Nephron progenitor cell (in vitro differentiated cells): ENCODE data around the gene TNFAIP1.

Experiments
- DNase-seq: peaks from one replicate; pipeline ENCODE4 v3.0.0; 2021
- H3K27ac Mint-ChIP-seq: 2 replicates; pipeline ENCODE4 v1.8.0; 2021; ENCODE audit warnings: mild to moderate bottlenecking, moderate library complexity, mixed read lengths
- H3K27me3 Mint-ChIP-seq: 2 replicates; pipeline ENCODE4 v1.8.0; 2021; ENCODE audit warnings: mild to moderate bottlenecking, low read depth, mixed read lengths; ENCODE audit not compliant: poor library complexity
- H3K36me3 Mint-ChIP-seq: 2 replicates; pipeline ENCODE4 v1.8.0; 2021; ENCODE audit warnings: low read depth, mixed read lengths
- H3K4me1 Mint-ChIP-seq: 2 replicates; pipeline ENCODE4 v1.8.0; 2021; ENCODE audit warnings: mixed read lengths
- H3K4me3 Mint-ChIP-seq: 2 replicates; pipeline ENCODE4 v1.8.0; 2021; ENCODE audit warnings: mild to moderate bottlenecking, moderate library complexity, mixed read lengths
- H3K9me3 Mint-ChIP-seq: 2 replicates; pipeline ENCODE4 v1.8.0; 2021; ENCODE audit warnings: mild to moderate bottlenecking, moderate library complexity, mixed read lengths
- TF ChIP-seq, protein P1 (sequence below): fragments of 200-600 bp; sonication (generic); IDR thresholded peaks from 2 replicates; pipeline ENCODE4 v1.5.0; 2021; ENCODE audit warnings: antibody characterized with exemption

Gene TNFAIP1

DNA sequence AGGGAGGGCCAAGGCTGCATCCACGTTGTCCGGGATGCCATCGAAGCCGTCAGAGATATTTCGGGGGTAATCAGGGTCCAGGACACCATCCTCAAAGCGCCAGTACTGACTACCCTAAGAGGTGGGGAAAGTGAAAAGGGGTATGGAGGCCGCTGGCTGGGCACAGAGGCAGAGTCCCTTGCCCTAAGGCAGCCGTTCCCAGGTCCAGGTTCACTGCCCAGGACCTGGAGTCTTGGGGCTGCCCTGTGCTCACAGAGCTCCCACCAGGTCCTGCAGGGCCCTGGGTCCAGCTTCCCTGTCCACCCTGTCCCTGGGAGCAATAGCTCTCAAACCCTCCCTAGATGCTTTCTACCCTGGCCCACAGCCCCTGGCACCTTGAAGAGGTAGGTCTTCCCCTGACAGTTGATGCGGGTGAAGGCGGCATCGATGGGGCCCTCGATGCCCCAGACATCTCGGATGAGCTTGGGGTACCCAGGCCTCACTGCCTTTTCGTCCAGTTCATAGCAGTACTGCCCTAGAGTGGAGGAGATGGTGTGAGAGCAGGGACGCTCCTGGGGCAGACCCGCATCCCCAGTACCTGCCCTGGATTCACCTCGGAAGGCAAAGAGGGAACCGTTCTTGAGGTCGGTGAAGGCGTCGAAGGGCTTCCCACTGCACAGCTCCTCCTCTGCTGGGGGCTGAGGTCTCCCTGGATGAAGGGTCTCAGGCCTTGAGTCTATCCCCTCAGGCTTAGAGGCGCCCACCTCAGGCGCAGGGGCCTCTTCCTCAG is 33.5 kb downstream of the TNFAIP1 start:
- Mint-ChIP-seq H3K4me3 (no peak overlapping the region), H3K27ac (no peak overlapping the region), H3K27me3 (peaks cover 33% of the 10 kb centered on the region), H3K36me3 (no peaks in the 10 kb centered on the region), H3K9me3 (no peaks in the 10 kb centered on the region), H3K4me1 (peaks cover 36% of the 10 kb centered on the region)
- no peak for DNase-seq
- TF ChIP-seq, protein P1, sequence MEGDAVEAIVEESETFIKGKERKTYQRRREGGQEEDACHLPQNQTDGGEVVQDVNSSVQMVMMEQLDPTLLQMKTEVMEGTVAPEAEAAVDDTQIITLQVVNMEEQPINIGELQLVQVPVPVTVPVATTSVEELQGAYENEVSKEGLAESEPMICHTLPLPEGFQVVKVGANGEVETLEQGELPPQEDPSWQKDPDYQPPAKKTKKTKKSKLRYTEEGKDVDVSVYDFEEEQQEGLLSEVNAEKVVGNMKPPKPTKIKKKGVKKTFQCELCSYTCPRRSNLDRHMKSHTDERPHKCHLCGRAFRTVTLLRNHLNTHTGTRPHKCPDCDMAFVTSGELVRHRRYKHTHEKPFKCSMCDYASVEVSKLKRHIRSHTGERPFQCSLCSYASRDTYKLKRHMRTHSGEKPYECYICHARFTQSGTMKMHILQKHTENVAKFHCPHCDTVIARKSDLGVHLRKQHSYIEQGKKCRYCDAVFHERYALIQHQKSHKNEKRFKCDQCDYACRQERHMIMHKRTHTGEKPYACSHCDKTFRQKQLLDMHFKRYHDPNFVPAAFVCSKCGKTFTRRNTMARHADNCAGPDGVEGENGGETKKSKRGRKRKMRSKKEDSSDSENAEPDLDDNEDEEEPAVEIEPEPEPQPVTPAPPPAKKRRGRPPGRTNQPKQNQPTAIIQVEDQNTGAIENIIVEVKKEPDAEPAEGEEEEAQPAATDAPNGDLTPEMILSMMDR, result no peak

DNA sequence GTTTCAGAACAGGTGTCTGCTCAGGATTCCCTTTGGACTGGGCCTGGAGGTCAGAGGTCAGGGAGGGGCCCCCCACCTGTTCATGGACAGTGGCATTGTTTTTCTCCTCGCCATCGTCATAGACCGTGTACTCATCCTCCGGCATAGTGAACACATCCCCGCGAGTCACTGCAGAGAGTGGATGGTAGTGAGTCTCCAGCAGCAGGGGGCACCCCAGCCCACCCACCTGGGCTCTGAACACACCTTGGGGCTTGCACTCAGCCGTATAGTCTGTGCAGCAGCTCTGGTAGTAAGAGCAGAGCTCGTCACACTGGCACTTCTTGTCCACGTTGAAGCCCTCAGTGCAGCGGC is 34.1 kb downstream of the TNFAIP1 start:
- DNase-seq, result no peak
- H3K4me3 Mint-ChIP-seq, result no peak overlapping the region
- TF ChIP-seq, protein P1, result no peak
- no peaks in the 10 kb centered on the region for H3K36me3 Mint-ChIP-seq
- no peaks in the 10 kb centered on the region for H3K9me3 Mint-ChIP-seq
- H3K27ac Mint-ChIP-seq, result peak overlapping the region; percentile 83
- H3K4me1 Mint-ChIP-seq, result peaks cover 36% of the 10 kb centered on the region
- H3K27me3 Mint-ChIP-seq, result peaks cover 33% of the 10 kb centered on the region

DNA sequence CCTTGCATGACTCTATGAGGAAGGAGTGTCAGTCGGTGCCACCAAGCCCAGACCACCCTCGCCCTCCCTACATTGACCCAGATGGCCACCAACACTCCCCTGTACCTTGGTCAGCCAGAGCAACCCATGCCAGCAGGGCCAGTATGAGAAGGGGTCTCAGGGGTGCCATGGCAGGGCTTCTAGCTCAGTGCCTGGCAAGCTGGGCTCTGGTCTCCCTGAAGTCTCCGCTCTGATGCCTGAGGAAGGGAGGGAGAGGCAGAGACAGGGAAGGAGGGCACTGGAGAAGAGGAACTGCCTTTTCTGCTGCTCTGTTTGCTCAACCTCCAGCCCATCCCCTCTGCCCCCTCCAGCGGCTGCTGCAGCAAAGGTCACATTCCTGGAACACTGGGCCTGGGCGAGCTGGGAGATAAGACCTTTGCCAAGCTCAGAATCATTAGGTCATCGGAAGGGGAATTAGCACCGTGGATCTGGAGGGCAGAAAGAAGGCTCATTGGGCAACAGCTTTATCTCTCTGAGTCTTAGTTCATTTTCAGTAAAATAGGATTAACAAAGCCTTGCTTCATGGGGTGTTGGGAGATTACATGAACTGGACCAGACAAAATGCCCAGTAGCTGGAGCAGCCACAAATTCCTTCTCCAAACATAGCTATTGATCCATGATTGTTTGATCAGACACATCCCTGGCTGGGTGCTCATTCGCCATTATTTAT is 34.6 kb downstream of the TNFAIP1 start, which contains the start of gene VTN:
Gene VTN (minus strand): TSS at position 273 of the 709 bp plus-strand sequence. CDS start 104 bp downstream, at position 169.
- Mint-ChIP-seq H3K9me3 (no peaks in the 10 kb centered on the region), H3K4me1 (peaks cover 36% of the 10 kb centered on the region), H3K27ac (peak within 1 kb of the TSS; percentile 83), H3K27me3 (peaks cover 38% of the 10 kb centered on the region), H3K4me3 (peak within 1 kb of the TSS; percentile 79), H3K36me3 (no peaks in the 10 kb centered on the region)
- TF ChIP-seq, protein P1, result no peak
- DNase-seq, result peak; percentile 61

DNA sequence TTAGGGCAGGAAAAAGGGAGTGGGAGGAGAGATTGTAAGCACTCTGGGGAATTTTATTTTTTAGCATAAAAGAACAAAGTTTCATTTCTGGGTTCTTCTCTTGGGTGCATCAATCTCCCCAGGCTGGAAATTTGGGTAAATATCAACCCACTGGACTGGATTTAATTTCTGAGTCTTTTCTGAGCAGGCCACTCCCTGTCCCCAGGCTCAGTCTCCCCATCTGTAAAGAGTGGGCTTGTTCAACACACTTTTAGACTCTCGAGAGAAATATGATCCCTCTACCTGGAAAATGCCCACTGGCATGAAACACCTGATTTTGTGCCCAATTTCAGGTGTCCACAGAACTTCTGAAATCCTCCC is 35.2 kb downstream of the TNFAIP1 start:
- TF ChIP-seq, protein P1, result no peak
- no peaks in the 10 kb centered on the region for H3K36me3 Mint-ChIP-seq
- peak overlapping the region; percentile 66 for H3K27ac Mint-ChIP-seq
- H3K27me3 Mint-ChIP-seq, result peaks cover 39% of the 10 kb centered on the region
- peak overlapping the region; percentile 79 for H3K4me3 Mint-ChIP-seq
- peaks cover 36% of the 10 kb centered on the region for H3K4me1 Mint-ChIP-seq
- no peaks in the 10 kb centered on the region for H3K9me3 Mint-ChIP-seq
- no peak for DNase-seq

DNA sequence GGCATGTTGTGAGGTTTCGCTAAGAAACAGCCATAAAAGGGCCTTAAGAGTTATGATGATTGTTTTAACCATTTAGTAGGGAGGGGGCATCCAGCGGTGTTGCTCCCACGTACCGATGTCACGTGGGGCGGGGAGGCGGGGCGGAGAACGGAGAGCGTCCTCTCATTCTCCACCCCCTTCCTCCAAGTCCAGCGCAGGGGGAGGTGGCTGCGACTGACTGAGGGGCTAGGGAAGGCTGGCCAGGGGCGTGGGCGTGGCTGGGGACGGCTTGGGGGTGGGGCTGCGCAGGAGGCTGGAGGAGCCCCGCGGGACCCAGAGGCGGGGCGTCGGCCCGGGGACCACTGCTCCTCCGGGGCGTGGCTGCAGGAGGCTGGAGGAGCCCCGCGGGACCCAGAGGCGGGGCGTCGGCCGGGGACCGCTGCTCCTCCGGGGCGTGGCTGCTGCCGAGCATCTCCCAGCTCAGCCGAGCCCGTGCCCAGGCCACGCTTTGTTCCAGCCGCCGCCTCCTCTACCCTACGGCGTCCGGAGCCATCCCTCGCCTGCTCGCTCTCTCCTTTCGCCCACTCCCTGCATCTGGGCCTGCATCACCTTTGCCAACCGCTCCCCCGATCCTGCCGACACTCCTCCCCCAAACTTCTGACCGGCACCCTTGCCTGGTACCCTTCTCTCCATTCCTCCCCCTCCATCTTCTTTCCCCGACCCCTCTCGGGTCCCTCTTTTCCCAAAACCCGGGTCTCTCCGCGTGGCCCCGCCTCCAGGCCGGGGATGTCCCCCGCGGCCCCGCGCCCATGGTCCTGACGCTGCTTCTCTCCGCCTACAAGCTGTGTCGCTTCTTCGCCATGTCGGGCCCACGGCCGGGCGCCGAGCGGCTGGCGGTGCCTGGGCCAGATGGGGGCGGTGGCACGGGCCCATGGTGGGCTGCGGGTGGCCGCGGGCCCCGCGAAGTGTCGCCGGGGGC is 36.0 kb downstream of the TNFAIP1 start, which contains the start of gene SARM1:
Gene SARM1 (plus strand): TSS at position 450 of the 958 bp plus-strand sequence. CDS start 339 bp downstream, at position 789.
- H3K36me3 Mint-ChIP-seq, result no peaks in the 10 kb centered on the region

More for the DNA sequence above, 36.0 kb downstream of the TNFAIP1 start, which contains the start of gene SARM1:
- peak; percentile 98 for DNase-seq
- Mint-ChIP-seq H3K27me3 (peaks cover 39% of the 10 kb centered on the region), H3K9me3 (no peaks in the 10 kb centered on the region), H3K27ac (peak within 1 kb of the TSS; percentile 66), H3K4me1 (peaks cover 36% of the 10 kb centered on the region), H3K4me3 (peak within 1 kb of the TSS; percentile 79)
- TF ChIP-seq, protein P1, result no peak
